GM10266 (cell line): ENCODE data around the gene PIGV.

ENCODE experiments used
- DNase-seq: peaks from one replicate; pipeline ENCODE4 v3.0.0; 2012; ENCODE audit errors: extremely low spot score
- CTCF ChIP-seq: IDR thresholded peaks from 2 replicates; pipeline ENCODE4 v1.5.1; 2012; ENCODE audit warnings: mild to moderate bottlenecking, low read depth; ENCODE audit not compliant: control insufficient read depth, insufficient read depth; ENCODE audit errors: missing control alignments

PIGV gene

GRCh38 chr1:26745191-26745590, 42.6 kb upstream of the PIGV start:
- no peak for DNase-seq
- no peak for TF ChIP-seq CTCF

- TF ChIP-seq CTCF = no peak
- DNase-seq = no peak
Measured at GRCh38 chr1:26747048-26747447, 40.7 kb upstream of the PIGV start.

GRCh38 chr1:26748351-26748750, 39.4 kb upstream of the PIGV start:
- no peak for DNase-seq
- no peak for TF ChIP-seq CTCF

GRCh38 chr1:26749458-26749857, 38.3 kb upstream of the PIGV start:
- no peak for TF ChIP-seq CTCF
- DNase-seq = no peak

- DNase-seq = no peak
- TF ChIP-seq CTCF = no peak
Measured at GRCh38 chr1:26750428-26750827, 37.3 kb upstream of the PIGV start.

- no peak for DNase-seq
- peak; percentile 2 for TF ChIP-seq CTCF
Measured at GRCh38 chr1:26752519-26752918, 35.2 kb upstream of the PIGV start.

GRCh38 chr1:26754086-26754874, 33.5 kb upstream of the PIGV start:
- TF ChIP-seq CTCF = no peak
- DNase-seq = no peak
